HCT116 (cell line): ENCODE data around the gene THNSL1. TPM values are rescaled to one million over a fixed set of nuclear protein-coding genes. Genes with fewer than 3 reads are reported as not detected.

ENCODE experiments used
- ATAC-seq: fragments of 200-7000 bp; cut with Tn5 transposase; 2 replicates; pipeline ENCODE4 v1.9.1; 2020; ENCODE audit warnings: mild to moderate bottlenecking, moderate library complexity
- BruUV-seq: library from RNA; stranded (reverse); fragments of 400-500 nt; replicated peaks from 2 replicates; lab custom pipeline; 2021; lab: Mats Ljungman, UMichigan
- CTCF ChIA-PET: fragments of 300-600 bp; sonication (Branson Sonifier 250); formaldehyde crosslinking; loops from one replicate; lab custom pipeline; 2021; ENCODE audit warnings: antibody characterized with exemption; lab: Charles Lee
- POLR2A ChIA-PET: fragments of 300-600, 350-600 bp; sonication (Branson Sonifier 250); formaldehyde crosslinking; loops from one replicate; lab custom pipeline; 2021; ENCODE audit warnings: antibody characterized with exemption; lab: Charles Lee
- RAD21 ChIA-PET, 2 experiments: fragments of 300-600 bp; sonication (Branson Sonifier 250); formaldehyde crosslinking; loops; one replicate each; lab custom pipeline; 2023; ENCODE audit warnings: low total read pairs in 2 of 2; ENCODE audit not compliant: uncharacterized antibody in 2 of 2, unreplicated experiment in 2 of 2, low non-redundant PET in 1 of 2; lab: Charles Lee
- DNase-seq: peaks from one replicate; pipeline ENCODE4 v3.0.0-alpha.2; 2010; ENCODE audit warnings: low read depth, low spot score
- H2AFZ ChIP-seq: fragments of 200-600 bp; shearing (Covaris generic), sonication (generic); 2 replicates; pipeline ENCODE4 v1.6.1; 2017; ENCODE audit warnings: low read depth, mixed run types, mixed read lengths, antibody characterized with exemption, low read length; ENCODE audit not compliant: poor library complexity, severe bottlenecking
- H3K27ac ChIP-seq: 2 replicates; pipeline ENCODE4 v1.5.1; 2012; ENCODE audit warnings: low read depth, low read length
- H3K27me3 ChIP-seq: fragments of 200-600 bp; sonication (generic); 2 replicates; pipeline ENCODE4 v1.6.1; 2016; ENCODE audit warnings: mixed run types, low read length, mixed read lengths; ENCODE audit not compliant: insufficient read depth
- H3K36me3 ChIP-seq, 2 experiments: fragments of 200-500 bp in 1 of 2; fragments of 200-600 bp in 1 of 2; sonication (Bioruptor generic) in 1 of 2; sonication (generic) in 1 of 2; 2 replicates each; pipeline versions ENCODE4 v1.5.1 to v1.6.1; 2014 to 2016; ENCODE audit warnings: low read length in 2 of 2, inconsistent platforms in 1 of 2, mixed read lengths in 1 of 2, mixed run types in 1 of 2; ENCODE audit not compliant: insufficient read depth in 2 of 2, control insufficient read depth in 1 of 2
- H3K4me1 ChIP-seq, 2 experiments: fragments of 200-600 bp in 1 of 2; sonication (generic) in 1 of 2; 2 replicates each; pipeline versions ENCODE4 v1.5.1 to v1.6.1; 2012 to 2017; ENCODE audit warnings: low read length in 2 of 2, inconsistent platforms in 1 of 2, mild to moderate bottlenecking in 1 of 2, mixed read lengths in 1 of 2, mixed run types in 1 of 2, moderate library complexity in 1 of 2; ENCODE audit not compliant: insufficient read depth in 2 of 2, control insufficient read depth in 1 of 2
- H3K4me2 ChIP-seq: fragments of 200-600 bp; sonication (generic); 2 replicates; pipeline ENCODE4 v1.6.1; 2017; ENCODE audit warnings: mixed run types, low read length, mixed read lengths
- H3K4me3 ChIP-seq, 2 experiments: fragments of 200-600 bp in 1 of 2; sonication (generic) in 1 of 2; replicated peaks in 1 of 2; 2 replicates each; pipeline ENCODE4 v1.5.1; 2011 to 2016; ENCODE audit warnings: low read length in 2 of 2, control low read depth in 1 of 2, low read depth in 1 of 2, mild to moderate bottlenecking in 1 of 2, mixed read lengths in 1 of 2, mixed run types in 1 of 2
- H3K79me2 ChIP-seq: fragments of 200-600 bp; sonication (generic); 2 replicates; pipeline ENCODE4 v1.6.1; 2017; ENCODE audit warnings: mild to moderate bottlenecking, mixed run types, low read length, moderate library complexity, mixed read lengths; ENCODE audit not compliant: insufficient read depth
- H3K9ac ChIP-seq: fragments of 200-600 bp; sonication (generic); 2 replicates; pipeline ENCODE4 v1.6.1; 2016; ENCODE audit warnings: low read length, mixed read lengths
- H3K9me2 ChIP-seq: fragments of 200-600 bp; sonication (generic), shearing (Covaris generic); 2 replicates; pipeline ENCODE4 v1.6.1; 2017; ENCODE audit warnings: mixed run types, mild to moderate bottlenecking, moderate library complexity; ENCODE audit not compliant: insufficient read depth
- H3K9me3 ChIP-seq, 2 experiments: fragments of 200-500 bp in 1 of 2; fragments of 200-600 bp in 1 of 2; sonication (Bioruptor generic) in 1 of 2; sonication (generic) in 1 of 2; 2 replicates each; pipeline ENCODE4 v1.6.1; 2014 to 2017; ENCODE audit warnings: low read length in 2 of 2, mixed read lengths in 2 of 2, inconsistent platforms in 1 of 2, low read depth in 1 of 2, mild to moderate bottlenecking in 1 of 2, mixed run types in 1 of 2, moderate library complexity in 1 of 2; ENCODE audit not compliant: control insufficient read depth in 1 of 2, insufficient read depth in 1 of 2
- H4K20me1 ChIP-seq: fragments of 200-600 bp; sonication (generic), shearing (Covaris generic); 2 replicates; pipeline ENCODE4 v1.6.1; 2017; ENCODE audit warnings: mixed run types, mild to moderate bottlenecking, moderate library complexity; ENCODE audit not compliant: insufficient read depth
- CEBPB ChIP-seq: IDR thresholded peaks from 2 replicates; pipeline ENCODE4 v1.6.1; 2012; ENCODE audit warnings: low read depth
- ELF1 ChIP-seq: IDR thresholded peaks from 2 replicates; pipeline ENCODE4 v1.6.1; 2012; ENCODE audit warnings: low read depth, borderline replicate concordance
- EZH2 ChIP-seq: fragments of 200-600 bp; sonication (generic); IDR thresholded peaks from 2 replicates; pipeline ENCODE4 v1.6.1; 2017; ENCODE audit warnings: antibody characterized with exemption, mixed run types
- FOSL1 ChIP-seq: IDR thresholded peaks from 2 replicates; pipeline ENCODE4 v1.6.1; 2012; ENCODE audit warnings: low read depth
- JUND ChIP-seq: IDR thresholded peaks from 2 replicates; pipeline ENCODE4 v1.6.1; 2012
- POLR2A ChIP-seq: IDR thresholded peaks from 2 replicates; pipeline ENCODE4 v1.7.0; 2011; ENCODE audit warnings: borderline replicate concordance; ENCODE audit not compliant: insufficient read depth, insufficient read length; ENCODE audit errors: extremely low read depth
- POLR2AphosphoS5 ChIP-seq: IDR thresholded peaks from 2 replicates; pipeline ENCODE4 v1.6.1; 2011; ENCODE audit warnings: mild to moderate bottlenecking, low read depth, low read length, moderate library complexity
- RAD21 ChIP-seq: IDR thresholded peaks from 2 replicates; pipeline ENCODE4 v1.6.1; 2012; ENCODE audit warnings: low read depth, mild to moderate bottlenecking
- SRF ChIP-seq: IDR thresholded peaks from 2 replicates; pipeline ENCODE4 v1.6.1; 2012; ENCODE audit warnings: low read depth
- TCF7L2 ChIP-seq: IDR thresholded peaks from 2 replicates; pipeline ENCODE4 v1.7.0; 2011; ENCODE audit warnings: borderline replicate concordance, inconsistent platforms; ENCODE audit not compliant: insufficient read depth, insufficient read length; ENCODE audit errors: extremely low read depth
- YY1 ChIP-seq: IDR thresholded peaks from 2 replicates; pipeline ENCODE4 v1.6.1; 2011; ENCODE audit warnings: low read length, low read depth, moderate library complexity, mild to moderate bottlenecking; ENCODE audit not compliant: insufficient replicate concordance; ENCODE audit errors: extremely low read depth
- ZNF274 ChIP-seq: fragments of 200-500 bp; sonication (Bioruptor generic); IDR thresholded peaks from 2 replicates; pipeline ENCODE4 v1.6.1; 2014; ENCODE audit warnings: mild to moderate bottlenecking, low read depth, low read length, inconsistent platforms
- intact Hi-C: fragments of 100-400 bp; cut with micrococcal nuclease; formaldehyde crosslinking; loops from 2 replicates; pipeline ENCODE4 v1.10.0; 2022
- total RNA-seq: library from RNA; stranded (reverse); gene quantifications from one replicate; pipeline ENCODE4 v1.2.1, GENCODE V29; 2021; ENCODE audit not compliant: unreplicated experiment
- TF ChIP-seq, protein P1 (sequence below), 3 experiments: fragments of 200-600 bp in 1 of 3; sonication (generic) in 1 of 3; IDR thresholded peaks in 2 of 3; conservative IDR thresholded peaks in 1 of 3; 2 replicates each; pipeline ENCODE4 v1.5.1; 2012 to 2017; ENCODE audit warnings: low read depth in 2 of 3, low read length in 2 of 3, antibody characterized with exemption in 1 of 3, borderline replicate concordance in 1 of 3, control low read depth in 1 of 3, mild to moderate bottlenecking in 1 of 3, mixed read lengths in 1 of 3, mixed run types in 1 of 3, moderate library complexity in 1 of 3; ENCODE audit not compliant: insufficient read depth in 1 of 3
- TF ChIP-seq, protein P2 (sequence below): IDR thresholded peaks from 2 replicates; pipeline ENCODE4 v1.6.1; 2012
- TF ChIP-seq, protein P3 (sequence below): IDR thresholded peaks from 2 replicates; pipeline ENCODE4 v1.6.1; 2011; ENCODE audit warnings: mild to moderate bottlenecking, low read length, moderate library complexity; ENCODE audit not compliant: insufficient replicate concordance; ENCODE audit errors: extremely low read depth

The THNSL1 gene
- total RNA-seq, 1 experiment from 2014 or later = 7.7 TPM

DNA sequence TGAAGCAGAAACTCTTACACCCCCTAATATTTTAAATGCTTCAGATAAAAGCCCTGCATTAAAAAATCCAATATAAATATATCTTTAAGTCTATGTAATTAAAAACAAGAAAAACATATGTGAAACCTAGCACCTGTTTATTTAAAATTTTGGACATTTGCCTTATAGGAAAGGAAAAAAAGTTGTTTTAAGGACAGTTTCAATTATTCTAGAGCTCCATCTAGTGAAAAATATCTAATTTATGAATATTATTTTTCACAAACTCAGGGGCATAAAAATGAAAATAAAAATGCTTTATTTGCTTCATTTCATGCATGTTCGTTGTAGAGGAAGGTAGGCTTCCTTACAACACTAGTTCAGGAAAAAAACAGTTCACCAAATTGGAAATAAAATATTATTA lies 26.5 kb upstream of the THNSL1 start:
- Histone ChIP-seq H3K79me2 (no peaks in the 10 kb centered on the region), H3K27me3 (no peaks in the 10 kb centered on the region), H3K4me1 (no peaks in the 10 kb centered on the region), H3K9me2 (no peaks in the 10 kb centered on the region), H4K20me1 (no peaks in the 10 kb centered on the region), H3K4me3 (no peak overlapping the region), H3K9ac (no peak overlapping the region), H2AFZ (peak overlapping the region; percentile 46), H3K27ac (no peak overlapping the region), H3K4me2 (no peak overlapping the region), H3K36me3 (no peaks in the 10 kb centered on the region), H3K9me3 (no peaks in the 10 kb centered on the region)
- intact Hi-C loops = loop anchor here (1.0 kb wide), 1 partner anchor 347 kb away; no protein-coding TSS in a partner anchor
- DNase-seq = no peak
- ChIA-PET CTCF (interaction anchor here (0.8 to 2.1 kb wide), 5 partner anchors 15 to 372 kb away, joined by 3 to 11 read pairs (median 5); no protein-coding TSS in a partner anchor), RAD21 (no interaction called here), POLR2A (no interaction called here)
- BruUV-seq = no TSS peak
- TF ChIP-seq RAD21 (peak; percentile 70), EZH2 (no peak), YY1 (no peak), SRF (no peak)
- TF ChIP-seq, protein P1, sequence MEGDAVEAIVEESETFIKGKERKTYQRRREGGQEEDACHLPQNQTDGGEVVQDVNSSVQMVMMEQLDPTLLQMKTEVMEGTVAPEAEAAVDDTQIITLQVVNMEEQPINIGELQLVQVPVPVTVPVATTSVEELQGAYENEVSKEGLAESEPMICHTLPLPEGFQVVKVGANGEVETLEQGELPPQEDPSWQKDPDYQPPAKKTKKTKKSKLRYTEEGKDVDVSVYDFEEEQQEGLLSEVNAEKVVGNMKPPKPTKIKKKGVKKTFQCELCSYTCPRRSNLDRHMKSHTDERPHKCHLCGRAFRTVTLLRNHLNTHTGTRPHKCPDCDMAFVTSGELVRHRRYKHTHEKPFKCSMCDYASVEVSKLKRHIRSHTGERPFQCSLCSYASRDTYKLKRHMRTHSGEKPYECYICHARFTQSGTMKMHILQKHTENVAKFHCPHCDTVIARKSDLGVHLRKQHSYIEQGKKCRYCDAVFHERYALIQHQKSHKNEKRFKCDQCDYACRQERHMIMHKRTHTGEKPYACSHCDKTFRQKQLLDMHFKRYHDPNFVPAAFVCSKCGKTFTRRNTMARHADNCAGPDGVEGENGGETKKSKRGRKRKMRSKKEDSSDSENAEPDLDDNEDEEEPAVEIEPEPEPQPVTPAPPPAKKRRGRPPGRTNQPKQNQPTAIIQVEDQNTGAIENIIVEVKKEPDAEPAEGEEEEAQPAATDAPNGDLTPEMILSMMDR (IDR thresholded peaks at IDR 0.05 in 2 of 3, conservative IDR thresholded peaks at IDR 0.05 in 1 of 3; ENCODE audit: borderline replicate concordance in 1 of 3, insufficient read depth in 1 of 3, low read depth in 2 of 3, low read length in 2 of 3) = peak in 2 of 3 experiments; percentile 32 to 60; a peak in 2 of 6 replicates
- no peak for ATAC-seq

DNA sequence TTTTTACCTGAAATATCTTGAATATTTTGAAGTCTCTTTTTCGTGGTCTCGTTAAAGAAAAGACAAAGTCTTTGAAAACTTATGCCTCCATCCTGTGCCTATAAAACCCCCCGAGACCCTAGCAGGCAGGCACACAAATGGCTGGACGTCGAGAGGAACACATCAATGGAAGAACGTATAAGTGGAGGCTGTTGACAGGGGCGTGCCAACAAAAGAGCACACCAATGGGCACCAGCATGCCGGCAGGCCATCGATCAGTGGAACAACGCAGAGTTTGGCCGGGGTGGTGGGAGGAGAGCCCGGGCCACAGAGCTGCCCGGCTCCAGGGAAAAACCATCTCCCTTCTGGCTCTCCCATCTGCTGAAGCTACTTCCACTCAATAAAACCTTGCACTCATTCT lies 25.1 kb upstream of the THNSL1 start:
- Histone ChIP-seq H3K27me3 (no peaks in the 10 kb centered on the region), H3K27ac (no peak overlapping the region), H2AFZ (no peak overlapping the region), H3K4me1 (no peaks in the 10 kb centered on the region), H3K36me3 (no peaks in the 10 kb centered on the region), H3K9me2 (no peaks in the 10 kb centered on the region), H4K20me1 (no peaks in the 10 kb centered on the region), H3K79me2 (no peaks in the 10 kb centered on the region), H3K9ac (no peak overlapping the region), H3K4me3 (no peak overlapping the region), H3K4me2 (no peak overlapping the region), H3K9me3 (no peaks in the 10 kb centered on the region)
- BruUV-seq = no TSS peak
- ChIA-PET CTCF (interaction anchor here (2.1 kb wide), 1 partner anchor 349 kb away, joined by 11 read pairs; no protein-coding TSS in a partner anchor), RAD21 (no interaction called here), POLR2A (no interaction called here)
- DNase-seq (no peak), ATAC-seq (no peak)
- intact Hi-C loops = no loop called here
- TF ChIP-seq ELF1 (no peak), ZNF274 (no peak), CEBPB (no peak), FOSL1 (no peak), JUND (no peak), TCF7L2 (no peak), EZH2 (no peak), POLR2A (no peak), POLR2AphosphoS5 (no peak)
- TF ChIP-seq, protein P2, sequence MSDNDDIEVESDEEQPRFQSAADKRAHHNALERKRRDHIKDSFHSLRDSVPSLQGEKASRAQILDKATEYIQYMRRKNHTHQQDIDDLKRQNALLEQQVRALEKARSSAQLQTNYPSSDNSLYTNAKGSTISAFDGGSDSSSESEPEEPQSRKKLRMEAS = no peak
- TF ChIP-seq, protein P3, sequence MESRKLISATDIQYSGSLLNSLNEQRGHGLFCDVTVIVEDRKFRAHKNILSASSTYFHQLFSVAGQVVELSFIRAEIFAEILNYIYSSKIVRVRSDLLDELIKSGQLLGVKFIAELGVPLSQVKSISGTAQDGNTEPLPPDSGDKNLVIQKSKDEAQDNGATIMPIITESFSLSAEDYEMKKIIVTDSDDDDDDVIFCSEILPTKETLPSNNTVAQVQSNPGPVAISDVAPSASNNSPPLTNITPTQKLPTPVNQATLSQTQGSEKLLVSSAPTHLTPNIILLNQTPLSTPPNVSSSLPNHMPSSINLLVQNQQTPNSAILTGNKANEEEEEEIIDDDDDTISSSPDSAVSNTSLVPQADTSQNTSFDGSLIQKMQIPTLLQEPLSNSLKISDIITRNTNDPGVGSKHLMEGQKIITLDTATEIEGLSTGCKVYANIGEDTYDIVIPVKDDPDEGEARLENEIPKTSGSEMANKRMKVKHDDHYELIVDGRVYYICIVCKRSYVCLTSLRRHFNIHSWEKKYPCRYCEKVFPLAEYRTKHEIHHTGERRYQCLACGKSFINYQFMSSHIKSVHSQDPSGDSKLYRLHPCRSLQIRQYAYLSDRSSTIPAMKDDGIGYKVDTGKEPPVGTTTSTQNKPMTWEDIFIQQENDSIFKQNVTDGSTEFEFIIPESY = no peak
